NCI-H69 (cell line): Measurements from ENCODE around the gene MUC16.

Source experiments
- DNase-seq: peaks from one replicate; lab custom pipeline; 2025; lab: John Stamatoyannopoulos, UW

MUC16 gene

GRCh38 chr19:9008667-9009066, 1.5 kb downstream of the MUC16 start:
- no peak for DNase-seq

DNA sequence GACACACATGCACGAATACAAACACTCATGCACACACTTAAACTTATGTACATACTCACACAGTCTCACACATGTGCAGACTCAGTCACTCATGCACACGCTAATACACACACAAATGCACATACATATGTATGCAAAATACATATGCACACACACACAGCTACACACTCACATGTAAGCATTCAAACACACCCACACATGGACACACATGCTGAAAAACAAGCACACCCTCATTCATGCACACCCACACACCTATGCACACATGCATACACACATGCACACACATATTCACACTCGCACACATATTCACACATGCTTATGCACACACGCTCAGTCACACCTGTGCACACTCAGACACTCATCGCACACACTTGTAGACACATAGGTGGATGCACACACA, 9.3 kb downstream of the MUC16 start:
- no peak for DNase-seq

GRCh38 chr19:8988204-8988603, 22.0 kb downstream of the MUC16 start:
- DNase-seq = peak; percentile 28

- no peak for DNase-seq
Observed at GRCh38 chr19:8986296-8986695, 23.9 kb downstream of the MUC16 start.

DNA sequence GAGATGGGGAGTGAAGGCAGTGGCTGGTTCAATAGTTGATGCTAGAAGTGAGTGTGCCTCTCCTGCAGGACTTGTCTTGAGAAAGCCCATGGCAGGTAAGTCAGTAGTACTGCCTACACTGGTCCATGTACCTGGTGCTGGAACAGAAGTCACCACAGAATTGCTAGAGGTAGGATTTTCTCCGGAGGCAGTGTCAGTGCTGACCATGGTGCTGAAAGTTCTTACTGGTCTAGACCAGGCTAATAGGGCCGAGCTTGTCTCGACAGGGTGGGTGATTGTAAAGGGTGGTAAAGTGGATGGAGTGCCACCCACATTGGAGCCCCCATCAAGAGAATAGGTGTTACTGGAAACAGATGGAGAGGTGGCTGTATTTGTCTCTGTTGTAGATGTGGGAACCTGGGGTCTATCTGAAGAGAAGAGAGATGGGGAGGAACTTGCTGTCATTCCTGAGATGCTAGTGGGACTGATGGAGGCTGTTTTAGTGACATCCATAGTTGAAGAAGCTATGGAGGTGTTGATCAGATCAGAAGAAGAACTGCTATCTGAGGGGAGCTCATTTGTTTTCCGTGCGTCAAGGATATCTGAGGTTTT, 36.6 kb downstream of the MUC16 start:
- no peak for DNase-seq

DNA sequence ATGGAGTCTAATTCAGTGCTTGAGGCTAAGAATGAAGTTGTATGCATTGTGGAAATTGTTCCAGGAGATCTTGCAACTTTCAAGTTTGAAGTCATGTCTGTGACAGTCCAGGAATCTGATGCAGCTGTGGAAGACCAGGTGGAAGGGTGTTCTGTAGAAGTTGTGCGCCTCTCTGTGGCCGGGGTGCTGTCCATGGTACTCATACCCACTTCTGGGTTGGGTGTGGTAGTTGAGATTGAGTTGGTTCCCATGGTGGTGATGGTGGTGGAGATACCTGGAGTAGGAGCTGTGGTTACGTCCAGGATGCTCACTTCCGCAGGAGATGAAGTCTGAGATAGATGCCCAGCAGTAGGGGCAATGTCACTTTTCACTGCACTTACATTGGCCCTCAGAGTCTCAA, 44.3 kb downstream of the MUC16 start:
- no peak for DNase-seq
